22Rv1 (cell line): ENCODE results near the gene MAP4.
"Not testable (repeated sequence)": the region's sequence is repeated elsewhere in the genome, so short reads cannot be mapped to it uniquely, and the experiment has no call there.

Experiments used
- H3K27ac ChIP-seq: fragments of 450-650 bp; 2 replicates; pipeline ENCODE4 v1.5.1; 2017
- ZFX ChIP-seq: fragments of 450-650 bp; IDR thresholded peaks from 2 replicates; pipeline ENCODE4 v1.6.1; 2017; ENCODE audit warnings: antibody characterized with exemption, borderline replicate concordance
- TF ChIP-seq, protein P1 (sequence below): fragments of 450-650 bp; IDR thresholded peaks from 2 replicates; pipeline ENCODE4 v1.5.1; 2017; ENCODE audit warnings: mild to moderate bottlenecking

MAP4 gene

DNA sequence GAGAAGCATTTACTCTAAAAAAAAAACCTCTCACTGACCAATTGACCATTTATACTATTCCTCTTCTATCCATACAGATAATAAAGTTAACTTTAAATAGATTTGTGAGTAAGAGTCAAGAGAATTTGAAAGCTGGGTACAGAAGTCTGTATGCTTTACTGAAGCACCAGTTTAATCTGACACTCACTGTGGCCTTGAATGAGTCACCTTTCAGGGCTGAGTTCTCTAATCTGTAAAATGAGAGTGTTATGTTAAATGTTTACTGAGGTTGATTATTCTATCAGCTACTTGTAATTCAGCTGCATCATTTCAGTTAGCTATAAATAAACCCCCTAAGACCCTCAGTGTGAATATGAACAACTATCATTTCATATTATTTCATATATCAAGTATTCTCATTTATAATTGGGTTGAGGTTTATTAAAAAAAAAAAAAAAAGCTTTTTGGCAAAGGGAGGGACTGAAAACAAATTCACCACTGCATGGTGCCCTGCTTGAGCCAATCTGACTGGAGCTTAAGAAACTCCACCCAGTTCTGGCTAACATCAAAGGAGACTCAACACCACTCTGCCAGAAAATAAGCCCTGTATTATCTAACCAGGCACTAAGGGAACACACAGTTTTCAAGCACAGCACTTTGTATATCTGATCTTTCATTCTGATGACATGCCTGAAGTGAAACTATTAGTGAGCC is 2.8 kb downstream of the MAP4 start:
- H3K27ac ChIP-seq: peak overlapping the region; percentile 85
- TF ChIP-seq ZFX: no peak
- TF ChIP-seq, protein P1, sequence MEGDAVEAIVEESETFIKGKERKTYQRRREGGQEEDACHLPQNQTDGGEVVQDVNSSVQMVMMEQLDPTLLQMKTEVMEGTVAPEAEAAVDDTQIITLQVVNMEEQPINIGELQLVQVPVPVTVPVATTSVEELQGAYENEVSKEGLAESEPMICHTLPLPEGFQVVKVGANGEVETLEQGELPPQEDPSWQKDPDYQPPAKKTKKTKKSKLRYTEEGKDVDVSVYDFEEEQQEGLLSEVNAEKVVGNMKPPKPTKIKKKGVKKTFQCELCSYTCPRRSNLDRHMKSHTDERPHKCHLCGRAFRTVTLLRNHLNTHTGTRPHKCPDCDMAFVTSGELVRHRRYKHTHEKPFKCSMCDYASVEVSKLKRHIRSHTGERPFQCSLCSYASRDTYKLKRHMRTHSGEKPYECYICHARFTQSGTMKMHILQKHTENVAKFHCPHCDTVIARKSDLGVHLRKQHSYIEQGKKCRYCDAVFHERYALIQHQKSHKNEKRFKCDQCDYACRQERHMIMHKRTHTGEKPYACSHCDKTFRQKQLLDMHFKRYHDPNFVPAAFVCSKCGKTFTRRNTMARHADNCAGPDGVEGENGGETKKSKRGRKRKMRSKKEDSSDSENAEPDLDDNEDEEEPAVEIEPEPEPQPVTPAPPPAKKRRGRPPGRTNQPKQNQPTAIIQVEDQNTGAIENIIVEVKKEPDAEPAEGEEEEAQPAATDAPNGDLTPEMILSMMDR: no peak

DNA sequence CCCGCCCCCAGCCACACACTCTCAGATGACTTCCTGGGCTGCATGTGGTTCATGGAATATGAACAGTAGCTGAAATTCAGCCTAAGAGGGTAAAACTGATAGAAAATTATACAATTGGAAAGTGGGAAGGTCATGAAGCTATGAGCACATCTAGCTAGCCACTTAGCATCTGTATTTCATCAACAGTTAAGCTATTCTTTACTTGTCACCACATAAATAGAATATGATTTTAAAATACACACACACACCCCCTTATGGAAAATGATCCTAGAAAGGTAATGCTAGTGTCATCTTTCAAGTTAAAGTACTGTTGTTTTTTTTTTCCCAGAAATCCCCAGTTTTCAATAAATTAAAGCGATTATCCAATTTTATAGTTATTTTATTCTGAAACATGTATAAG is 3.6 kb downstream of the MAP4 start:
- H3K27ac ChIP-seq: peak overlapping the region; percentile 85
- no peak for TF ChIP-seq ZFX
- TF ChIP-seq, protein P1: no peak

DNA sequence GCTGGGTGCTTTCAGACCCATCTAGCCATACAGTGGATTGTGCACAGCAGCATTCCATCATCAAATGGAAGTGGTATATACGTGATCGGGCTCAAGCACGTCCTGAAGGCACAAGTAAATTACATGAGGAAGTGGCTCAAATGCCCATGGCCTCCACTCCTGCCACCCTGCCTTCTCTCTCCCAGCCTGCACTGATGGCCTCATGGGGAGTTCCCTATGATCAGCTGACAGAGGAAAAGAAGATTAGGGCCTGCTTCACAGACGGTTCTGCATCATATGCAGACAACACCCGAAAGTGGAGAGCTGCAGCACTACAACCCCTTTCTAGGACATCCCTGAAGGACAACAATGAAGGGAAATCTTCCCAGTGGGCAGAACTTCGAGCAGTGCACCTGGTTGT is 8.2 kb downstream of the MAP4 start:
- not testable (repeated sequence) for H3K27ac ChIP-seq

DNA sequence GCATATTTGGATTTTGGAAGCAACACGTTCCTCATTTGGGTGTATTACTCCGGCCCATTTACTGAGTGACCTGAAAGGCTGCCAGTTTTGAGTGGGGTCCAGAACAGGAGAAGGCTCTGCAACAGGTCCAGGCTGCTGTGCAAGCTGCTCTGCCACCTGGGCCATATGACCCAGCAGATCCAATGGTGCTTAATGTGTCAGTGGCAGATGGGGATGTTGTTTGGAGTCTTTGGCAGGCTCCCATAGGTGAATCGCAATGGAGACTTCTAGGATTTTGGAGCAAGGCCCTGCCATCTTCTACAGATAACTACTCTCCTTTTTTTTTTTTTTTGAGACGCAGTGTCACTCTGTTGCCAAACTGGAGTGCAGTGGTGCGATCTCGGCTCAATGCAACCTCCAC is 8.9 kb downstream of the MAP4 start:
- H3K27ac ChIP-seq: not testable (repeated sequence)

DNA sequence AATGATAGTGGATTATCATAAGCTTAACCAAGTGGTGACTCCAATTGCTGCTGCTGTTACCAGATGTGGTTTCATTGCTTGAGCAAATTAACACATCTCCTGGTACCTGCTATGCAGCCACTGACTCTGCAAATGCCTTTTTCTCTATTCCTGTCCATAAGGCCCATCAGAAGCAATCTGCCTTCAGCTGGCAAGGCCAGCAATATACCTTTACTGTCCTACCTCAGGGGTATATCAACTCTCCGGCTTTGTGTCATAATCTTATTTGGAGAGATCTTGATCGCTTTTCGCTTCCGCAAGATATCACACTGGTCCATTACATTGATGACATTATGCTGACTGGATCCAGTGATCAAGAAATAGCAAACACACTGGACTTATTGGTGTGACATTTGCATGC is 9.4 kb downstream of the MAP4 start:
- not testable (repeated sequence) for H3K27ac ChIP-seq

DNA sequence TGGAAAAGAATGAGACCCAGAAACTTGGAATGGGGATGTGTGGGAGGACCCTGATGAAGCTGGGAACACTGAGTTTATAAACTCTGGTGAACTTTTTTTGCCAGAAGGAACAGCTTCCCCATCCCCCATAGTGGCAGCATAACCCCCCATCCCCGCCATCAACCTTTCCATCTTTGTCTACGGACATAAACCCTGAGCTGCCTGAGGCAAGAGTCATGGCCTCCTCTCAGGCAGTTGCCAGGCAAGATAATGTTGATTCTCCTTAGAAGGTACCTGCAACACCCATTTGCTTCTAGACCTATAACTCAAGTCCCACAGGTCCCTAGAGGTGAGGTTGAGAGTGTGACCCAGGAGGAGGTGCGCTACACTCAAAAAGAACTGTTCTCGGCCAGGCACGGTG is 11.5 kb downstream of the MAP4 start:
- no peak for TF ChIP-seq ZFX
- TF ChIP-seq, protein P1: no peak
- H3K27ac ChIP-seq: no peak overlapping the region

DNA sequence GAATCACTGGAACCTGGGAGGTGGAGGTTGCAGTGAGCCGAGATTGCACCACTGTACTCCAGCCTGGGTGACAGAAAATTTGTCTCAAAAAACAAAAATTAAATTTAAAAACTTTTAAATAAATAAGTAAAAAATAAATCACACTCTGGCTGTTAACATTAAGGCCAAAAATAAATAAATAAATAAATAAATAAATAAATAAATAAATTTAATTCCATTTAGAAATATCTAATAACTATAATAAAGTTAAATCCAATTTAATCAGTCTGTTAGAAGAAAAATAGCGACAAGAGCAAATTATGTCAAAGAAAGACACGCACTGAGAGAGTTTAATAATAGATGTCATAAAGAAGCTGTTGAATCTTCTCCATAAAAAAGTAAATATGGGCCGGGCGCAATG is 13.4 kb downstream of the MAP4 start:
- TF ChIP-seq, protein P1: no peak
- TF ChIP-seq ZFX: no peak
- no peak overlapping the region for H3K27ac ChIP-seq

DNA sequence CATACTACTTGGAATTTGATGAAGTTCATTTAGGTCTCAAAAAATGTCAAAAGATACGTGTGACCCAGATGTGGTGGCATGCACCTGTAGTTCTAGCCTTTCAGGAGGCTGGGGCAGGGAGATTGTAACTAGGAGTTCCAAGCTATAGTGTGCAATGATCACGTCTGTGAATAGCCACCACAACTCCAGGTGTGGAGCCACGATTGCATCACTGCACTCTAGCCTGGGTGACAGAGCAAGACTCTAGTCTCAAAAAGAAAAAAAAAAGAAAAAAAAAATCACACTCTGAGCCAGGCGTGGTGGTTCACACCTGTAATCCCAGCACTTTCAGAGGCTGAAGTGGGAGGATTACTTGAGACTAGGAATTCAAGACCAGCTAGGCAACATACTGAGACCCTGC is 14.2 kb downstream of the MAP4 start:
- H3K27ac ChIP-seq: no peak overlapping the region
- TF ChIP-seq ZFX: no peak
- TF ChIP-seq, protein P1: no peak

DNA sequence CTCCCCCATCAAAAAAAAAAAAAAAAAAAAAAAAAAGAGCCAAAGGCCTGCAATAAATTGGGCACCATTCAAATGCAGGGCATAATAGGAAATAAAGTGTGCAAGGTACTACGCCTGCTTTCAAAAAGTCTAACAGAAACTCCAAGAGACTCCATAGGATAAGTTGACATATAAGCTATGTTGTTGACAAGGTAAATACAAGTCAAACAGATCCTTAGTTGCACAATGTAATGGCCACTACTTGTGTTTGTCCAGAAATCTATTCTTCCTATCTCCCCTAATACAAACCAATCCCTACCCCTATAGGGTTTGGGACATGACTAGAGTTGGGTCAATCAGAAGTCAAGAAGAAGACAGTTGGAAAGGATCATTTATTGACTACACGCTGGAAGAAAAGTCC is 16.0 kb downstream of the MAP4 start:
- TF ChIP-seq, protein P1: no peak
- TF ChIP-seq ZFX: no peak
- no peak overlapping the region for H3K27ac ChIP-seq
